Embryonic facial prominence (tissue), 1 donor: ENCODE measurements around the gene PEX5.
"Not testable (repeated sequence)": the region's sequence is repeated elsewhere in the genome, so short reads cannot be mapped to it uniquely, and the experiment has no call there.

Experiments used
- DNase-seq: peaks from one replicate; pipeline ENCODE4 v3.0.0-alpha.2; 2016; ENCODE audit errors: extremely low spot score

The PEX5 gene

GRCh38 chr12:7160183-7160582, 29.3 kb upstream of the PEX5 start:
- DNase-seq, result no peak

- DNase-seq, result no peak
Observed at GRCh38 chr12:7161327-7161726, 28.2 kb upstream of the PEX5 start.

DNA sequence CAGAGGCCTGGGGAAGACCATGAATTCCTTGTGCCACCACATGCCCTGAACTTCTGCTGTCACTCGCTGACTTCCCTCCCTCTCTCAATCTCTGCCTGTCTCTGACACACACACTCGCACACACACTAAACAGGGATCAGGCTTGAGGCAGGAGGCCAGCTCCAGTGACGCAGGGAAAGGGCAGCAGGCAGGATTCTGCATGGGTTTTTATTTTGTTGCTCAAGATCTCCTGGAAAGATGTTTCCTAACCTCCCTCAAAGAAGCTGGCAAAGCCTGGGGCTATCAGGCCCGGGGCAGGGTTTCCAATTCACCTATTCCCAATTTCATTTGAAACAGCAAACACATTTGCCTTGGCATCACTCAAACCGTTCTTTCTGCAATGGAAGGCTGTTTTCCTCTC, 27.7 kb upstream of the PEX5 start:
- no peak for DNase-seq

- DNase-seq, result peak; percentile 18
Observed at GRCh38 chr12:7162691-7163114, 26.8 kb upstream of the PEX5 start.

GRCh38 chr12:7169951-7170350, 19.5 kb upstream of the PEX5 start:
- DNase-seq, result no peak

- DNase-seq, result no peak
Observed at GRCh38 chr12:7171854-7172253, 17.6 kb upstream of the PEX5 start.

DNA sequence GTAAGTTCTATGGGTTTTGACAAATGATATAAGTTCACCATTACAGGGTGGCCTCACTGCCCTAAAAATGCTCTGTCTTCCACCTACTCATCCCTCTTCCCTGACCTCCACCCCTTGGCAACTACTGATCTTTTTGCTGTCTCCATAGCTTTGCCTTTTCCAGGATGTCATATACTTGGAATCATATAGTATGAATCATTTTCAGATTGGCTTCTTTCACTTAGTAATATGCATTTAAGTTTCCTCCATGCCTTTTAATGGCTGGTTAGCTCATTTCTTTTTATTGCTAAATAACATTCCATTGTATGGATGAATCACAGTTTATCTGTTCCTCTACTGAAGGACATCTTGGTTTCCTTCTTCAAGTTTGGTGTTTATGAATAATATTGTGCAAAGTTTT, 14.0 kb upstream of the PEX5 start:
- DNase-seq, result no peak

DNA sequence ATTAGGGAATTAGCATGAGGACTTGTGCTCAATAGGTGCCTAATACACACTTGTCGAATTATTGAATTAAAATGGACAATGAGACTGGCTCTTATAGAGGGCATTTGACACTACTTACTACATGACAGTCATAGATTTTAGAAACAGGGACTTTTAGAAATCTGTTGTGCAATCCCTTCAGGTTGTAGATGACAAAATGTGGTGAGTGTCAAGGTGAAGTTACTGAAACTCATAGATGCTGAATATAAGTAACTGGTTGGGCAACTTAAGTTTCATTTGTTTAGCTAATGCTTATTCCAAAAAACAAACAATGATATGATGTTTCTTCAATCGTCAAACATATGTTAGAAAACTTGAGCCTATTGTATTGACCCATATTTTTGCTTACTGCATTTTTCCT, 12.9 kb upstream of the PEX5 start:
- no peak for DNase-seq

GRCh38 chr12:7178481-7178880, 11.0 kb upstream of the PEX5 start:
- DNase-seq, result no peak

DNA sequence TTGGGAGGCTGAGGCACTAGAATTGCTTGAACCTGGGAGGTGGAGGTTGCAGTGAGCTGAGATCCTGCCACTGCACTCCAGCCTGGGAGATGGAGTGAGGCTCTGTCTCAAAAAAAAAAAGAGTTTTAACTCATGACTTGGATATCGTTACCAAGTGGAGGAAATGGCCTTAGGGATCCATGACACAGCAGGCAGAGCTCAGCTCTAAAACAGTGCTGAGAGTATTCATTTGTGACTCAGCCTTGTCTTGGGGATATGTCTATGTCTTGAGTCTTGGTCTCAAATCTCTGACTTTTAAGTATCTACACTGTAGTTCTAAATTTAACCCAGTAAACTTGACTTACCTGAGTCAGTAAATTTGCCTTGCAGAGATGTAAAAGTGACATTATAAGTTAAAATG, 8.8 kb upstream of the PEX5 start:
- no peak for DNase-seq

GRCh38 chr12:7186058-7186457, 3.4 kb upstream of the PEX5 start:
- DNase-seq, result not testable (repeated sequence)

DNA sequence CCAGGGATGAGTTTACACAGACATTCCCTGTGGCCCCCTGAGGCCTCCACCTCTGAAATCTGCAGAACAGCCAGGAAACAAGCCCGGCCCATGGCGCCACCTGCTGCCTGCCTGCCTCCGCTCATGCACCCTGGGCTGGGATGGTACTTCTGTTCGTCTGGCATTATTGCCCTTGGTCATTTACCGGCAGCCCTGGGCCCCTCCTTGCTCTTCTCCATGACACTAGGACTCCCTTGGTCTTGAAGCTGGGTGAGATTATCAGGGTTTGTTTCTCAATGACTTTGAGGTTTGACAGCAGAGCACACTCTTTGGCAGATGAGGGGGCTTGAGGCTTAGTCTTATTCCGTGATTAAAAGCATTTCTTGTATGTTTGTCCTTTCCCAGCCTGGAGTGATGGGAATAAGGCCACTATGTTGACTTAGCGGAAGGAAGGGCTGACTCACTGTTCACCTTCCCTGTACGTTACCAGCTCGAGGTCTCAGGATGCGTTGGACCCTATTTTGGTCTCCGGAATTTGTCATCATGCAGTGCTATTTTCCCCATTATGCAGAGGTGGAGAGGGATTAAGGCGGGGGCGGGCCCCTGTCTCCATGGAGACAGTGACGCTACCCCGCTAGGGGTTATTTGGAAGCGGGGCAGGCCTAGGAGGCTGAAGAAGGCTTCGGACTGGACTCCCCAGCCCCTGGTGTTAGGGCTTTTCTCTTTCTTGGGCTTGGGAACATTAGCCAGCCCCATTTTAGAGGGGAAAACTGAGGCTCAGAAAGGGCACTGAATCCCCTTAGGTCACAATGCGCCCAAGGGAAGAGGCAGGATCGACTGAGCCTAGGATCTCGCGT, 706 bp upstream of the PEX5 start:
- DNase-seq, result peak; percentile 25

- no peak for DNase-seq
Observed at GRCh38 chr12:7190268-7191055, 976 bp downstream of the PEX5 start.

DNA sequence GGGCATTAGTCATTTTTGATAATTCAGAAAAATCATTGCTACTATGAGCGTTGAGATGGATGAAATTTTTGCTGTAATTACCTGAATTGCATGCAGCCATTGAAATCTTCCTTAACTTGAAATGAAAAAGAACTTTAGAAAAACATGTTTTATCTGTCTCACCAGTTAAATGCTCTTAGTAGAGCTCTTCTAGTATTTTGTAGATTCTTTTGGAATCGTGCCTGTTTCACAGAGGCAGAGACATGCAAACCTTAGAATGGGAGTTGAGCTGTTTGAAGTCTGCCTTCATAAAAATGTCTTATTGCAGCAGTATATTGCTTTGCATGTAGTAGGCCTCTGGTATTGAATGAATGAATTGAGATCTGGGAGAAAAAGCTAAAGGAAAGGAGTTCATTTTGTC, 4.2 kb downstream of the PEX5 start:
- no peak for DNase-seq

GRCh38 chr12:7197841-7198240, 8.4 kb downstream of the PEX5 start:
- no peak for DNase-seq

GRCh38 chr12:7203109-7203508, 13.6 kb downstream of the PEX5 start:
- DNase-seq, result no peak

- no peak for DNase-seq
Observed at GRCh38 chr12:7205091-7205490, 15.6 kb downstream of the PEX5 start.

GRCh38 chr12:7206691-7207090, 17.2 kb downstream of the PEX5 start:
- no peak for DNase-seq

- DNase-seq, result no peak
Observed at GRCh38 chr12:7207866-7208625, 18.6 kb downstream of the PEX5 start.

GRCh38 chr12:7209958-7210357, 20.5 kb downstream of the PEX5 start:
- DNase-seq, result no peak

DNA sequence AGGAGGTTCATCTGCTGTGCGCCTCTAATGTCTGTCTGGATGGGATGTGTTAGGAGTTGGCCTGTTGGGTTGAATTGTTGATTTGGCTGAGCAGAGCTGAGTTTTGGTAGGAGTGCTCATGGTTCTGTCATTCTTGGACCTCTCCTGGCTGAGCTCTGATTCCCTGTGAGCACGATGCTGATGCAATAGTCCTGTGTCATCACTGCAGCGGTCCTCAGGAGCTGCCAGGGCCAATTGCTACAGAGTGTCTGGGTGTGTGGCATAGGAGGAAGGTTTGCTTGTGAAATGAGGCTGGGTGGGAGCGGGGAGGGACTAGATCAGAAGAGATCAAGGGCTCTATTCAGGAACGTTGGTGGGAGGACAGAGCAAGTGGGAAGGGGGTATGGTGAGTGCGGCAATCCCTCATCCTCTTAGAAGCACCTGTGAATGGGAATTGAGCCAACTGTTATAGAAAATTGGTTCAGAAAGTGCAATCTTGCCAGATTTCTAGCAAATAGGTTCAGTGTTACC, 21.2 kb downstream of the PEX5 start:
- no peak for DNase-seq

DNA sequence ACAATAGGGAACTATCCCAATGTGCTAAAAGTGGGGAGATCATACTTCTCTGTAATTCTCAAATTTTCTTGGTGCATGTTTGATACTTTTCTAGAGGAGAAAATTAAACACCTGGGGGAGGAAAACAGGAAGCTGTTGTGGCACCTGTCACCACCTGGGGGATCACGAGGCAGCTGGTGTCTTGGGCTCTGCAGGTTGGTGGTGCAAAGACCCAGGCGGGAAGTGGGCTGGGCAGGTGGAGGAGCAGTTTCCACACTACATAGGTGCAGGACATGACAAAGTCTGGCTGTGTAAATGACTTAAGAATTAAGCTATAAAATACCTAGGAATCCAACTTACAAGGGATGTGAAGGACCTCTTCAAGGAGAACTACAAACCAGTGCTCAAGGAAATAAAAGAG, 23.2 kb downstream of the PEX5 start:
- DNase-seq, result no peak
